Right lobe of liver (tissue), 4 donors: ENCODE results near the gene TM2D3.

Experiments used
- CTCF ChIP-seq, 4 donors: fragments of 200-600 bp in 3 of 4; fragments of 450-650 bp in 1 of 4; IDR thresholded peaks; one replicate each; pipeline versions ENCODE4 v1.5.1 to v1.8.0; 2016 to 2022; ENCODE audit warnings: antibody characterized with exemption in 4 of 4, mild to moderate bottlenecking in 2 of 4
- POLR2A ChIP-seq: fragments of 450-650 bp; IDR thresholded peaks from one replicate; pipeline ENCODE4 v1.6.1; 2017; ENCODE audit warnings: antibody characterized with exemption, mild to moderate bottlenecking
- donor health status: DM: no; HTN: no; CAD: no.
- donor health status: DM: no; HTN: no; CAD: no.
- donor health status: DM: no; HTN: yes; CAD: no.

GRCh38 chr15:101675015-101675414 is 22.8 kb upstream of the TM2D3 start:
- TF ChIP-seq CTCF (IDR thresholded peaks at IDR 0.05) (no peak), POLR2A (no peak)
